Stimulated activated CD4-positive, alpha-beta T cell treated with anti-CD3 and anti-CD28 coated beads, Interleukin-1b, Interleukin-23, amount 100 ng/mL, for 1 hour (primary cell): ENCODE measurements around the gene EYA3.
A peak's percentile ranks its signal among the peaks of the same experiment; 100 is the strongest.

Source experiments
- DNase-seq, 2 donors: peaks; one replicate each; pipeline ENCODE4 v3.0.0-alpha.2; 2020; ENCODE audit warnings: low read depth in 2 of 2

The EYA3 gene

GRCh38 chr1:27940870-27941560 lies 147.4 kb downstream of the EYA3 start:
- DNase-seq: no peak

- DNase-seq: peak; percentile 49 to 60
Measured at GRCh38 chr1:27940297-27940696, 148.1 kb downstream of the EYA3 start.

GRCh38 chr1:27938488-27938887 lies 149.9 kb downstream of the EYA3 start:
- no peak for DNase-seq

- DNase-seq: no peak
Measured at GRCh38 chr1:27937524-27937836, 150.9 kb downstream of the EYA3 start.

- DNase-seq: no peak
Measured at GRCh38 chr1:27936370-27936769, 152.0 kb downstream of the EYA3 start.

GRCh38 chr1:27935721-27936120 lies 152.7 kb downstream of the EYA3 start:
- DNase-seq: no peak

- DNase-seq: no peak
Measured at GRCh38 chr1:27934818-27935549, 153.4 kb downstream of the EYA3 start, which contains the start of gene SMPDL3B. TSS of gene SMPDL3B (plus strand) at chr1:27935000. CDS start at chr1:27935184, 184 bp downstream.

GRCh38 chr1:27931759-27932158 lies 156.7 kb downstream of the EYA3 start:
- no peak for DNase-seq

GRCh38 chr1:27931184-27931583 lies 157.2 kb downstream of the EYA3 start:
- DNase-seq: no peak

GRCh38 chr1:27928216-27928954 lies 160.0 kb downstream of the EYA3 start:
- DNase-seq: no peak

- no peak for DNase-seq
Measured at GRCh38 chr1:27922272-27922671, 166.1 kb downstream of the EYA3 start.
